ENCODE results near the gene ZCCHC8. TPM values are rescaled to one million over a fixed set of nuclear protein-coding genes. Genes with fewer than 3 reads are reported as not detected.

Gene ZCCHC8
- total and polyA plus RNA-seq, 2 of the 8 experiments (the other 6 are each of a cell fraction or from before 2014, with no cell fraction given): 13.8 to 28.9 TPM

- Histone ChIP-seq H2BK120ac (replicated peaks; ENCODE audit: low read depth, low read length) (no peak overlapping the region), H3K9me3 (ENCODE audit: insufficient read depth in 2 of 2, low read depth in 1 of 2, low read length in 1 of 2) (no peaks in the 10 kb centered on the region), H3K14ac (ENCODE audit: insufficient read length) (no peak overlapping the region), H4K8ac (ENCODE audit: extremely low read depth, insufficient read depth, low read length) (no peak overlapping the region), H4K20me1 (replicated peaks in 1 of 2; ENCODE audit: control insufficient read depth in 1 of 2, insufficient read depth in 2 of 2, low read length in 2 of 2) (peaks cover 0 to 2% of the 10 kb centered on the region in 2 experiments), H3K4ac (replicated peaks; ENCODE audit: insufficient read length, low read depth, low read length) (no peak overlapping the region), H3K36me3 (ENCODE audit: control insufficient read depth in 2 of 4, insufficient read depth in 4 of 4, low read length in 3 of 4) (peaks cover 21 to 62% (median 46%) of the 10 kb centered on the region in 4 experiments), H3K9ac (replicated peaks in 1 of 4; ENCODE audit: extremely low read depth in 1 of 4, low read depth in 3 of 4, low read length in 3 of 4) (no peak overlapping the region), H3K23me2 (ENCODE audit: low read depth, low read length) (no peaks in the 10 kb centered on the region), H3K27me3 (replicated peaks in 1 of 4; ENCODE audit: control insufficient read depth in 3 of 4, extremely low read depth in 1 of 4, insufficient read depth in 3 of 4, low read length in 3 of 4) (no peaks in the 10 kb centered on the region), H2BK20ac (ENCODE audit: low read length) (no peak overlapping the region), H3K27ac (ENCODE audit: low read depth, low read length) (no peak overlapping the region), H3K23ac (ENCODE audit: insufficient read length) (no peak overlapping the region), H3K4me2 (ENCODE audit: insufficient read depth in 1 of 2, low read depth in 2 of 2, low read length in 2 of 2) (no peak overlapping the region), H2BK5ac (ENCODE audit: low read depth, low read length) (no peak overlapping the region), H4K5ac (ENCODE audit: insufficient read length, low read depth, low read length) (no peak overlapping the region), H3K56ac (replicated peaks; ENCODE audit: insufficient read length, low read depth, low read length) (no peak overlapping the region), H2AK5ac (ENCODE audit: low read depth, low read length) (no peak overlapping the region), H3K18ac (ENCODE audit: extremely low read depth, low read length) (no peak overlapping the region), H2BK15ac (ENCODE audit: low read length) (no peak overlapping the region), H3K79me2 (ENCODE audit: control insufficient read depth in 1 of 2, insufficient read depth in 2 of 2, low read length in 2 of 2) (no peaks in the 10 kb centered on the region), H2AFZ (ENCODE audit: low read length) (no peak overlapping the region), H2BK12ac (ENCODE audit: low read depth, low read length) (no peak overlapping the region), H4K91ac (replicated peaks; ENCODE audit: insufficient read length, low read length) (no peak overlapping the region), H3K79me1 (ENCODE audit: low read depth, low read length) (no peaks in the 10 kb centered on the region), H3K4me1 (replicated peaks in 1 of 4; ENCODE audit: control insufficient read depth in 3 of 4, insufficient read depth in 4 of 4, low read length in 3 of 4) (no peaks in the 10 kb centered on the region), H3K4me3 (ENCODE audit: extremely low read depth in 1 of 4, insufficient read depth in 2 of 4, low read depth in 3 of 4, low read length in 4 of 4) (no peak overlapping the region)
- no peak for DNase-seq (ENCODE audit: low read depth in 1 of 2, low spot score in 2 of 2)
- TF ChIP-seq SUZ12 (IDR thresholded peaks at IDR 0.05; ENCODE audit: low read length) (no peak), JUND (IDR thresholded peaks at IDR 0.05; ENCODE audit: low read length) (no peak), PHF8 (conservative IDR thresholded peaks at IDR 0.05; ENCODE audit: low read depth, low read length) (no peak), EGR1 (IDR thresholded peaks at IDR 0.05; ENCODE audit: borderline replicate concordance, low read depth, low read length) (no peak), POLR2A (IDR thresholded peaks at IDR 0.05; ENCODE audit: control extremely low read depth in 1 of 2, low read depth in 2 of 2, low read length in 2 of 2) (no peak), EP300 (IDR thresholded peaks at IDR 0.05; ENCODE audit: borderline replicate concordance in 1 of 2, low read depth in 2 of 2, low read length in 2 of 2) (no peak), CHD2 (IDR thresholded peaks at IDR 0.05; ENCODE audit: low read length) (no peak), RNF2 (IDR thresholded peaks at IDR 0.05; ENCODE audit: borderline replicate concordance, low read depth, low read length, missing control alignments, poor library complexity, severe bottlenecking) (no peak), SP2 (IDR thresholded peaks at IDR 0.05; ENCODE audit: low read length) (no peak), ZNF274 (IDR thresholded peaks at IDR 0.05; ENCODE audit: borderline replicate concordance, extremely low read depth, low read length) (no peak), NANOG (IDR thresholded peaks at IDR 0.05; ENCODE audit: insufficient read depth, low read depth, low read length, poor library complexity, severe bottlenecking) (no peak), CBX5 (IDR thresholded peaks at IDR 0.05; ENCODE audit: low read depth, low read length) (no peak)
- ChIA-PET POLR2A (ENCODE audit: partially characterized antibody) (interaction anchor here (1.2 to 5.9 kb wide), 5 partner anchors 11 to 75 kb away, joined by 3 to 43 read pairs (median 6); partner anchors contain the start of gene ZCCHC8), CTCF (ENCODE audit: partially characterized antibody) (interaction anchor here (0.7 to 5.5 kb wide), 6 partner anchors 11 to 139 kb away, joined by 3 to 130 read pairs (median 4); partner anchors contain the start of gene ZCCHC8)
- WGBS, 2 experiments (ENCODE audit: extremely low coverage in 1 of 2, insufficient coverage in 1 of 2, insufficient read length in 1 of 2, insufficient replicate concordance in 2 of 2, low coverage in 1 of 2, low lambda C conversion rate in 2 of 2, missing lambda C conversion rate in 1 of 2): 94% methylated on average over 2 of the region's 2 CpGs; no CpG with 5 or more reads in 1 of the 2 experiments
- no peak for FAIRE-seq
Observed at GRCh38 chr12:122474324-122474716, 26.4 kb downstream of the ZCCHC8 start.

Data from H1 (cell line).